Body of pancreas (tissue), 4 donors: Measurements from ENCODE around the gene CCN6.

Source experiments
- POLR2A ChIP-seq, 3 donors: fragments of 450-650 bp; IDR thresholded peaks; one replicate each; pipeline ENCODE4 v1.6.1; 2016; ENCODE audit warnings: antibody characterized with exemption in 3 of 3, mild to moderate bottlenecking in 2 of 3
- TF ChIP-seq, protein P1 (sequence below), 7 experiments: fragments of 450-650 bp in 4 of 7; fragments of 200-600 bp in 3 of 7; sonication (generic) in 3 of 7; IDR thresholded peaks; one replicate each; pipeline ENCODE4 v1.5.1; 2016 to 2019; ENCODE audit warnings: antibody characterized with exemption in 7 of 7

DNA sequence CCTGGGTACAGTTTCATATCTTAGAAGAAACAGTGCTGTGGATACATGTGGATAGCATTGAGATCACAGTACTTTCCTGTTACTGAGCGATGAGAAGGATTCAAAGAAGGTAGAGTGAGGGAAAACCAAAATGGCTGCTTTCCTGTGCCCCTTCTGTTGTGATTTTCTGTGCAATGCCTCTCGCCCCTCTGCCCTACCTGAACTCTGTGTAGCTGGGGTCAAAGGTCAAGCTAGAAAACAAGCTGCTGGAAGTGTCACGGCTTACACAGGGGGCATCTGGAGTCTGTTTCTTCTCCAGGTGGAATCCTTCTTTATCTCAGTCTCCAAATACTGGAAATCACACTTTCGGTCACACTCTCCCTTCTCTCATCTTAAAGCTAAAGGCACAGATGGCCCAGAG, 27.0 kb upstream of the CCN6 start:
- TF ChIP-seq, protein P1, sequence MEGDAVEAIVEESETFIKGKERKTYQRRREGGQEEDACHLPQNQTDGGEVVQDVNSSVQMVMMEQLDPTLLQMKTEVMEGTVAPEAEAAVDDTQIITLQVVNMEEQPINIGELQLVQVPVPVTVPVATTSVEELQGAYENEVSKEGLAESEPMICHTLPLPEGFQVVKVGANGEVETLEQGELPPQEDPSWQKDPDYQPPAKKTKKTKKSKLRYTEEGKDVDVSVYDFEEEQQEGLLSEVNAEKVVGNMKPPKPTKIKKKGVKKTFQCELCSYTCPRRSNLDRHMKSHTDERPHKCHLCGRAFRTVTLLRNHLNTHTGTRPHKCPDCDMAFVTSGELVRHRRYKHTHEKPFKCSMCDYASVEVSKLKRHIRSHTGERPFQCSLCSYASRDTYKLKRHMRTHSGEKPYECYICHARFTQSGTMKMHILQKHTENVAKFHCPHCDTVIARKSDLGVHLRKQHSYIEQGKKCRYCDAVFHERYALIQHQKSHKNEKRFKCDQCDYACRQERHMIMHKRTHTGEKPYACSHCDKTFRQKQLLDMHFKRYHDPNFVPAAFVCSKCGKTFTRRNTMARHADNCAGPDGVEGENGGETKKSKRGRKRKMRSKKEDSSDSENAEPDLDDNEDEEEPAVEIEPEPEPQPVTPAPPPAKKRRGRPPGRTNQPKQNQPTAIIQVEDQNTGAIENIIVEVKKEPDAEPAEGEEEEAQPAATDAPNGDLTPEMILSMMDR (IDR thresholded peaks at IDR 0.05): no peak
- no peak for TF ChIP-seq POLR2A (IDR thresholded peaks at IDR 0.05)
